ENCODE measurements around the gene MT3. TPM values are rescaled to one million over a fixed set of nuclear protein-coding genes. Genes with fewer than 3 reads are reported as not detected.

Gene MT3
- total RNA-seq: not detected in 2 replicates

GRCh38 chr16:56589141-56590039 is at the start of gene MT3:
Gene MT3, plus strand, starts transcription at chr16:56589528. Its CDS starts 63 bp downstream, at chr16:56589591.

GRCh38 chr16:56564793-56565477 is 24.4 kb upstream of the MT3 start, which contains the start of gene MT4:
Gene MT4, plus strand, starts transcription at chr16:56565073. Its CDS starts 56 bp downstream, at chr16:56565129.

GRCh38 chr16:56608043-56608875 is 18.9 kb downstream of the MT3 start, which contains the start of gene MT2A:
Gene MT2A, plus strand, starts transcription at chr16:56608584. Its CDS starts 72 bp downstream, at chr16:56608656.

GRCh38 chr16:56625140-56625942 is 36.0 kb downstream of the MT3 start, which contains the start of gene MT1E:
Gene MT1E, plus strand, starts transcription at chr16:56625781. Its CDS starts 71 bp downstream, at chr16:56625852.

GRCh38 chr16:56632156-56632847 is 43.0 kb downstream of the MT3 start, which contains the start of gene MT1M:
Gene MT1M, plus strand, starts transcription at chr16:56632659. Its CDS starts 73 bp downstream, at chr16:56632732.

GRCh38 chr16:56637814-56638750 is 48.8 kb downstream of the MT3 start, which contains the start of gene MT1A:
Gene MT1A, plus strand, starts transcription at chr16:56638666. Its CDS starts 73 bp downstream, at chr16:56638739.

Other genes starting within 250 kb of the MT3 start
- 108 and 120 TPM in 2 replicates for gene AMFR, start 164.0 kb upstream of the MT3 start, total RNA-seq
- 31.3 and 47.4 TPM in 2 replicates for gene NUDT21, start 138.2 kb upstream of the MT3 start, total RNA-seq
- 12.8 and 25.1 TPM in 2 replicates for gene OGFOD1, start 138.0 kb upstream of the MT3 start, total RNA-seq
- gene BBS2, start 69.5 kb upstream of the MT3 start, total RNA-seq: 13.2 and 37.6 TPM in 2 replicates
- not detected in 2 replicates for gene MT4, start 24.5 kb upstream of the MT3 start, total RNA-seq
- 491 and 2,036 TPM in 2 replicates for gene MT2A, start 19.1 kb downstream of the MT3 start, total RNA-seq
- gene MT1E, start 36.3 kb downstream of the MT3 start, total RNA-seq: 530 and 533 TPM in 2 replicates
- gene MT1M, start 43.1 kb downstream of the MT3 start, total RNA-seq: 5.6 and 8.5 TPM in 2 replicates
- gene MT1A, start 49.1 kb downstream of the MT3 start, total RNA-seq: 7.4 and 8.3 TPM in 2 replicates
- gene MT1B, start 62.4 kb downstream of the MT3 start, total RNA-seq: not detected in 2 replicates
- 12.9 and 25.0 TPM in 2 replicates for gene MT1F, start 68.4 kb downstream of the MT3 start, total RNA-seq
- 93.4 TPM in 1 of 2 replicates, not detected in the other for gene MT1G, start 78.5 kb downstream of the MT3 start, total RNA-seq
- gene MT1H, start 80.3 kb downstream of the MT3 start, total RNA-seq: 8.6 TPM in 1 of 2 replicates, not detected in the other
- gene MT1X, start 92.9 kb downstream of the MT3 start, total RNA-seq: 74.6 and 80.4 TPM in 2 replicates
- 45.5 and 96.0 TPM in 2 replicates for gene NUP93, start 140.6 kb downstream of the MT3 start, total RNA-seq

Data from mesangial cell (primary cell).